IMR-90 (cell line): ENCODE results near the gene CPEB3. TPM values are rescaled to one million over a fixed set of nuclear protein-coding genes. Genes with fewer than 3 reads are reported as not detected.

Source experiments
- ATAC-seq: fragments of 200-7000 bp; cut with Tn5 transposase; 2 replicates; pipeline ENCODE4 v1.9.1; 2020; ENCODE audit warnings: low read depth, mild to moderate bottlenecking, moderate library complexity
- BruUV-seq: library from RNA; stranded (reverse); fragments of 400-500 nt; replicated peaks from 2 replicates; lab custom pipeline; 2021; lab: Mats Ljungman, UMichigan
- CTCF ChIA-PET: fragments of 300-600 bp; formaldehyde crosslinking; extraction: SDS; loops from one replicate; lab custom pipeline; 2021; ENCODE audit warnings: antibody characterized with exemption; lab: Yijun Ruan, JAX
- POLR2A ChIA-PET: fragments of 300-600 bp; sonication (Branson Sonifier 250); formaldehyde crosslinking; loops from one replicate; lab custom pipeline; 2022; ENCODE audit warnings: antibody characterized with exemption; ENCODE audit not compliant: unreplicated experiment; lab: Charles Lee
- DNase-seq: peaks from one replicate; pipeline ENCODE4 v3.0.0; 2013
- H2AFZ ChIP-seq: replicated peaks from 2 replicates; pipeline ENCODE3; 2013; ENCODE audit warnings: low read length, mild to moderate bottlenecking; ENCODE audit not compliant: poor library complexity
- H2AK5ac ChIP-seq: 2 replicates; pipeline ENCODE4 v1.6.1; 2013; ENCODE audit warnings: low read depth, low read length, inconsistent platforms
- H2AK9ac ChIP-seq: replicated peaks from 2 replicates; pipeline ENCODE3; 2013; ENCODE audit warnings: mild to moderate bottlenecking, low read depth, low read length, moderate library complexity; ENCODE audit not compliant: poor library complexity
- H2BK120ac ChIP-seq: 2 replicates; pipeline ENCODE4 v1.6.1; 2013; ENCODE audit warnings: low read depth, low read length, inconsistent platforms
- H2BK15ac ChIP-seq: 3 replicates; pipeline ENCODE4 v1.6.1; 2013; ENCODE audit warnings: low read depth, low read length, inconsistent platforms
- H2BK20ac ChIP-seq: 2 replicates; pipeline ENCODE4 v1.6.1; 2013; ENCODE audit warnings: low read depth, mild to moderate bottlenecking, inconsistent platforms, low read length, moderate library complexity
- H2BK5ac ChIP-seq: 2 replicates; pipeline ENCODE4 v1.6.1; 2013; ENCODE audit warnings: mild to moderate bottlenecking, low read depth, low read length, inconsistent platforms; ENCODE audit not compliant: poor library complexity, severe bottlenecking
- H3K14ac ChIP-seq: replicated peaks from 2 replicates; pipeline ENCODE4 v1.6.1; 2013; ENCODE audit warnings: low read depth, low read length, inconsistent platforms
- H3K18ac ChIP-seq: 2 replicates; pipeline ENCODE4 v1.6.1; 2013; ENCODE audit warnings: low read depth, low read length, control low read depth
- H3K23ac ChIP-seq: 2 replicates; pipeline ENCODE4 v1.6.1; 2013; ENCODE audit warnings: low read depth, low read length, inconsistent platforms
- H3K27ac ChIP-seq: 2 replicates; pipeline ENCODE4 v1.5.1; 2013; ENCODE audit warnings: mild to moderate bottlenecking, control low read depth, low read length; ENCODE audit not compliant: insufficient read depth
- H3K27me3 ChIP-seq: 2 replicates; pipeline ENCODE4 v1.6.1; 2013; ENCODE audit warnings: low read length; ENCODE audit not compliant: control insufficient read depth, insufficient read depth
- H3K36me3 ChIP-seq: 2 replicates; pipeline ENCODE4 v1.6.1; 2013; ENCODE audit warnings: low read length, mixed read lengths; ENCODE audit not compliant: control insufficient read depth, insufficient read depth
- H3K4ac ChIP-seq: 2 replicates; pipeline ENCODE4 v1.6.1; 2013; ENCODE audit warnings: low read depth, low read length, inconsistent platforms
- H3K4me1 ChIP-seq: 2 replicates; pipeline ENCODE4 v1.6.1; 2013; ENCODE audit warnings: low read length, mixed read lengths; ENCODE audit not compliant: control insufficient read depth, insufficient read depth
- H3K4me2 ChIP-seq: 2 replicates; pipeline ENCODE4 v1.6.1; 2013; ENCODE audit warnings: low read depth, mild to moderate bottlenecking, control low read depth, low read length, moderate library complexity
- H3K4me3 ChIP-seq: 2 replicates; pipeline ENCODE4 v1.5.1; 2013; ENCODE audit warnings: low read depth, mild to moderate bottlenecking, control low read depth, low read length, moderate library complexity; ENCODE audit not compliant: insufficient read depth
- H3K56ac ChIP-seq: 2 replicates; pipeline ENCODE4 v1.6.1; 2013; ENCODE audit warnings: low read length, inconsistent platforms; ENCODE audit not compliant: insufficient read depth; ENCODE audit errors: extremely low read depth
- H3K79me1 ChIP-seq, 2 experiments: 2 replicates each; pipeline ENCODE4 v1.6.1; 2013; ENCODE audit warnings: low read length in 2 of 2, inconsistent platforms in 1 of 2, low read depth in 1 of 2
- H3K9ac ChIP-seq: 2 replicates; pipeline ENCODE4 v1.6.1; 2013; ENCODE audit warnings: low read depth, low read length, control low read depth
- H3K9me1 ChIP-seq: 2 replicates; pipeline ENCODE4 v1.6.1; 2013; ENCODE audit warnings: low read length, inconsistent platforms; ENCODE audit not compliant: insufficient read depth
- H3K9me3 ChIP-seq: 2 replicates; pipeline ENCODE4 v1.6.1; 2013; ENCODE audit warnings: low read length; ENCODE audit not compliant: control insufficient read depth, insufficient read depth
- H4K20me1 ChIP-seq: 2 replicates; pipeline ENCODE4 v1.6.1; 2013; ENCODE audit warnings: low read length, inconsistent platforms; ENCODE audit not compliant: insufficient read depth
- H4K5ac ChIP-seq: 2 replicates; pipeline ENCODE4 v1.6.1; 2013; ENCODE audit warnings: mild to moderate bottlenecking, low read depth, low read length, control low read depth
- H4K8ac ChIP-seq, 2 experiments: 2 replicates each; pipeline ENCODE4 v1.6.1; 2013; ENCODE audit warnings: low read depth in 2 of 2, low read length in 2 of 2, control low read depth in 1 of 2, inconsistent platforms in 1 of 2
- H4K91ac ChIP-seq: 2 replicates; pipeline ENCODE4 v1.6.1; 2013; ENCODE audit warnings: low read depth, low read length, inconsistent platforms; ENCODE audit not compliant: insufficient read depth
- BHLHE40 ChIP-seq: fragments of 150-350 bp; IDR thresholded peaks from 2 replicates; pipeline ENCODE4 v1.6.1; 2016; ENCODE audit warnings: mild to moderate bottlenecking, low read depth, low read length
- CEBPB ChIP-seq: IDR thresholded peaks from 2 replicates; pipeline ENCODE4 v1.6.1; 2012; ENCODE audit warnings: low read depth, low read length, improper control_type of control experiment
- CHD1 ChIP-seq: IDR thresholded peaks from 2 replicates; pipeline ENCODE4 v1.6.1; 2012; ENCODE audit warnings: low read depth, low read length, improper control_type of control experiment
- CTCF ChIP-seq: conservative IDR thresholded peaks from 2 replicates; pipeline ENCODE4 v1.5.1; 2012; ENCODE audit warnings: mild to moderate bottlenecking, low read depth, low read length, improper control_type of control experiment
- ELK1 ChIP-seq: fragments of 150-350 bp; IDR thresholded peaks from 2 replicates; pipeline ENCODE4 v1.6.1; 2016; ENCODE audit warnings: low read depth, mild to moderate bottlenecking, low read length, moderate library complexity, borderline replicate concordance
- MAFK ChIP-seq: IDR thresholded peaks from 2 replicates; pipeline ENCODE4 v1.6.1; 2012; ENCODE audit warnings: low read depth, low read length, improper control_type of control experiment
- MXI1 ChIP-seq: IDR thresholded peaks from 2 replicates; pipeline ENCODE4 v1.6.1; 2012; ENCODE audit warnings: low read depth, mild to moderate bottlenecking, low read length, moderate library complexity, borderline replicate concordance
- NFE2L2 ChIP-seq: fragments of 150-350 bp; IDR thresholded peaks from 2 replicates; pipeline ENCODE4 v1.6.1; 2016; ENCODE audit warnings: low read depth, mild to moderate bottlenecking, low read length
- POLR2A ChIP-seq: IDR thresholded peaks from 2 replicates; pipeline ENCODE4 v1.6.1; 2012; ENCODE audit warnings: mild to moderate bottlenecking, low read depth, low read length
- RAD21 ChIP-seq: IDR thresholded peaks from 2 replicates; pipeline ENCODE4 v1.6.1; 2012; ENCODE audit warnings: low read length, improper control_type of control experiment
- RCOR1 ChIP-seq: IDR thresholded peaks from 2 replicates; pipeline ENCODE4 v1.6.1; 2012; ENCODE audit warnings: mild to moderate bottlenecking, low read length, improper control_type of control experiment; ENCODE audit not compliant: insufficient replicate concordance
- RFX5 ChIP-seq: IDR thresholded peaks from 2 replicates; pipeline ENCODE4 v1.8.0; 2012; ENCODE audit warnings: low read depth, mild to moderate bottlenecking, low read length, moderate library complexity
- SMC3 ChIP-seq: fragments of 150-350 bp; IDR thresholded peaks from 2 replicates; pipeline ENCODE4 v1.6.1; 2016; ENCODE audit warnings: low read depth, mild to moderate bottlenecking, antibody characterized with exemption, low read length, moderate library complexity
- USF2 ChIP-seq: fragments of 150-350 bp; IDR thresholded peaks from 2 replicates; pipeline ENCODE4 v1.6.1; 2017; ENCODE audit warnings: mild to moderate bottlenecking, antibody characterized with exemption, low read length, low read depth
- whole genome bisulfite sequencing, 2 experiments: methylation state at CpG; one replicate each; pipeline versions ENCODE4 v1.1.5 to v1.1.7; 2013; ENCODE audit warnings: missing lambda C conversion rate in 2 of 2; ENCODE audit not compliant: insufficient read length in 1 of 2; ENCODE audit errors: extremely low coverage in 2 of 2; 5-methylcytosine and 5-hydroxymethylcytosine counted together
- dilution Hi-C: fragments of 300-500 bp; cut with HindIII; formaldehyde crosslinking; loops from one replicate; pipeline ENCODE4 v1.14.3; 2018; ENCODE audit warnings: low sequenced_read_pairs; ENCODE audit not compliant: unreplicated experiment
- in situ Hi-C: fragments of 300-500 bp; cut with MboI; formaldehyde crosslinking; loops from 3 replicates; pipeline ENCODE4 v1.14.3; 2019; ENCODE audit warnings: low sequenced_read_pairs, inconsistent platforms, mixed read lengths
- intact Hi-C: fragments of 100-400 bp; cut with micrococcal nuclease; formaldehyde crosslinking; loops from 2 replicates; pipeline ENCODE4 v1.10.0; 2022
- polyA plus RNA-seq, 3 experiments: library from polyadenylated mRNA; depleted of rRNA; stranded (reverse); fragments of >200 nt; gene quantifications; 2 replicates each; pipeline ENCODE4 v1.2.3, GENCODE V29; 2012; ENCODE audit warnings: low replicate concordance in 1 of 3
- total RNA-seq: library from RNA; depleted of rRNA; stranded (reverse); fragments of >200 nt; gene quantifications from 2 replicates; pipeline ENCODE4 v1.2.3, GENCODE V29; 2012

Gene CPEB3
- total and polyA plus RNA-seq, 2 of the 4 experiments (the other 2 are of a cell fraction): 0.18 to 0.36 TPM

- no peak overlapping the region for H4K8ac ChIP-seq
- in situ Hi-C loops: no loop called here
- ChIA-PET CTCF (no interaction called here), POLR2A (no interaction called here)
- H2BK20ac ChIP-seq: no peak overlapping the region
- no peak overlapping the region for H3K18ac ChIP-seq
- H3K4me3 ChIP-seq: no peak overlapping the region
- intact Hi-C loops: no loop called here
- H3K79me1 ChIP-seq: no peaks in the 10 kb centered on the region
- TF ChIP-seq USF2: no peak
- TF ChIP-seq SMC3: no peak
- TF ChIP-seq RAD21: no peak
- TF ChIP-seq RCOR1: no peak
- no peak for TF ChIP-seq ELK1
- no peak for TF ChIP-seq CEBPB
- TF ChIP-seq CHD1: no peak
- no peak for TF ChIP-seq RFX5
- TF ChIP-seq POLR2A: no peak
- TF ChIP-seq MXI1: no peak
- no peak for TF ChIP-seq CTCF
- TF ChIP-seq NFE2L2: no peak
- TF ChIP-seq BHLHE40: no peak
- no peak for TF ChIP-seq MAFK
- H4K5ac ChIP-seq: no peak overlapping the region
- no peak overlapping the region for H3K23ac ChIP-seq
- H3K4me2 ChIP-seq: no peak overlapping the region
- no peaks in the 10 kb centered on the region for H4K20me1 ChIP-seq
- H3K36me3 ChIP-seq: no peaks in the 10 kb centered on the region
- WGBS, 2 experiments: no CpG with 5 or more reads among the region's 4 CpGs
- H2AK9ac ChIP-seq: no peak overlapping the region
- no peak overlapping the region for H3K14ac ChIP-seq
- no peaks in the 10 kb centered on the region for H3K9me3 ChIP-seq
- no peak for ATAC-seq
- no TSS peak for BruUV-seq
- dilution Hi-C loops: no loop called here
- no peak for DNase-seq
- H3K4ac ChIP-seq: no peak overlapping the region
- no peak overlapping the region for H3K9ac ChIP-seq
- H2BK120ac ChIP-seq: no peak overlapping the region
- H3K27ac ChIP-seq: no peak overlapping the region
- no peak overlapping the region for H3K56ac ChIP-seq
- no peak overlapping the region for H2AFZ ChIP-seq
- no peaks in the 10 kb centered on the region for H3K27me3 ChIP-seq
- no peak overlapping the region for H4K91ac ChIP-seq
- no peak overlapping the region for H2BK15ac ChIP-seq
- no peak overlapping the region for H2AK5ac ChIP-seq
- no peaks in the 10 kb centered on the region for H3K4me1 ChIP-seq
- no peak overlapping the region for H2BK5ac ChIP-seq
- H3K9me1 ChIP-seq: no peaks in the 10 kb centered on the region
Measured at GRCh38 chr10:92183199-92183598, 107.7 kb downstream of the CPEB3 start.
